ENCODE results near the gene TRO.

DNA sequence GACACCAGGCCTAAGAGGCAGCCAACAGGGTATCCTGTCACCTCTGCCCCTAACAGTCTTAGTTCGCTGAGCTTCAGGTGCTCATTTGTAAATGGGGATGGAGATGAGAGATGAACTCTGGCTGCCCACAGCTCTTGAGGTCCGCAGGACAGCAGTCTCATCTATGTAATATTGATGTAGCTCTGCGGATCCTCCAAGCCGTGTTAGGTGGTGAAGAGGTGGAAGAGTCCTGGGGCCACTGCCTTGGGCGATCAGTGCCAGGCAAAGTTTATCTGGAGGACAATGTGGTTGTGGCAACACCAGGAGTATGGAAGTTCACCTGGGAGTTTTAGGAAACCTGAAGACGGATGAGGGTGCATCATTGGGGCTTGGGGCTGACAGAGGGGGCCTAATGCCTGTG is 13.4 kb downstream of the TRO start:
- TF ChIP-seq CTCF (IDR thresholded peaks at IDR 0.05) = no peak
- TF ChIP-seq EZH2 (IDR thresholded peaks at IDR 0.05; ENCODE audit: borderline replicate concordance, insufficient read depth, low read depth, low read length, poor library complexity, severe bottlenecking) = no peak

All from B cell (primary cell).